IgD-negative memory B cell (primary cell): ENCODE results near the gene CCDC71L. TPM values are rescaled to one million over a fixed set of nuclear protein-coding genes. Genes with fewer than 3 reads are reported as not detected.
"Not testable (repeated sequence)": the region's sequence is repeated elsewhere in the genome, so short reads cannot be mapped to it uniquely, and the experiment has no call there.

ENCODE experiments used
- H3K27ac Mint-ChIP-seq, 3 donors: one replicate each; pipeline ENCODE4 v1.8.0; 2020 to 2022; ENCODE audit warnings: mild to moderate bottlenecking in 3 of 3, mixed read lengths in 3 of 3, moderate library complexity in 1 of 3
- H3K27me3 Mint-ChIP-seq: one replicate; pipeline ENCODE4 v1.8.0; 2021; ENCODE audit warnings: mixed read lengths
- H3K36me3 Mint-ChIP-seq: one replicate; pipeline ENCODE4 v1.8.0; 2020; ENCODE audit warnings: mild to moderate bottlenecking, mixed read lengths
- H3K4me1 Mint-ChIP-seq, 3 donors: one replicate each; pipeline ENCODE4 v1.8.0; 2020 to 2022; ENCODE audit warnings: mixed read lengths in 3 of 3, mild to moderate bottlenecking in 1 of 3
- H3K4me3 Mint-ChIP-seq, 4 donors: one replicate each; pipeline ENCODE4 v1.8.0; 2020 to 2022; ENCODE audit warnings: mild to moderate bottlenecking in 4 of 4, mixed read lengths in 4 of 4, moderate library complexity in 3 of 4
- H3K9me3 Mint-ChIP-seq, 3 donors: one replicate each; pipeline ENCODE4 v1.8.0; 2020 to 2021; ENCODE audit warnings: mixed read lengths in 3 of 3, mild to moderate bottlenecking in 1 of 3
- polyA plus RNA-seq: library from polyadenylated mRNA; unstranded; fragments of 300-500 nt; fragmentation: Illumina TruSeq; gene quantifications from one replicate; pipeline ENCODE4 v1.2.3, GENCODE V29; 2021

Gene CCDC71L
- 5.4 TPM for polyA plus RNA-seq

- H3K4me1 Mint-ChIP-seq = peaks cover 18 to 30% (median 25%) of the 10 kb centered on the region in 3 donors
- peaks cover 0 to 3% (median 0%) of the 10 kb centered on the region in 3 donors for H3K9me3 Mint-ChIP-seq
- no peaks in the 10 kb centered on the region for H3K27me3 Mint-ChIP-seq
- peak within 1 kb of the TSS; percentile 75 to 98 (median 93) for H3K27ac Mint-ChIP-seq
- no peaks in the 10 kb centered on the region for H3K36me3 Mint-ChIP-seq
- peak within 1 kb of the TSS; percentile 83 to 98 (median 94) for H3K4me3 Mint-ChIP-seq
Observed at GRCh38 chr7:106660862-106661720, at the start of gene CCDC71L. Gene CCDC71L, minus strand, starts transcription at chr7:106661158. Its CDS starts 262 bp downstream, at chr7:106660896.

GRCh38 chr7:106709604-106710003, 48.6 kb upstream of the CCDC71L start:
- not testable (repeated sequence) for H3K27me3 Mint-ChIP-seq, H3K36me3 Mint-ChIP-seq, H3K27ac Mint-ChIP-seq, H3K4me1 Mint-ChIP-seq, H3K4me3 Mint-ChIP-seq, H3K9me3 Mint-ChIP-seq

GRCh38 chr7:106704000-106704840, 43.3 kb upstream of the CCDC71L start:
- Mint-ChIP-seq H3K4me3 (peak overlapping the region in 1 of 4 donors; percentile 19), H3K27me3 (peaks cover under 1% of the 10 kb centered on the region), H3K27ac (no peak overlapping the region), H3K9me3 (peaks cover 0 to under 1% (median 0%) of the 10 kb centered on the region in 3 donors), H3K4me1 (peaks cover 0 to 5% (median 4%) of the 10 kb centered on the region in 3 donors), H3K36me3 (peaks cover 2% of the 10 kb centered on the region)

- Mint-ChIP-seq H3K27ac (no peak overlapping the region), H3K36me3 (no peaks in the 10 kb centered on the region), H3K9me3 (no peaks in the 10 kb centered on the region), H3K4me1 (no peaks in the 10 kb centered on the region), H3K4me3 (no peak overlapping the region), H3K27me3 (peaks cover 1% of the 10 kb centered on the region)
Observed at GRCh38 chr7:106693677-106694353, 32.9 kb upstream of the CCDC71L start.

DNA sequence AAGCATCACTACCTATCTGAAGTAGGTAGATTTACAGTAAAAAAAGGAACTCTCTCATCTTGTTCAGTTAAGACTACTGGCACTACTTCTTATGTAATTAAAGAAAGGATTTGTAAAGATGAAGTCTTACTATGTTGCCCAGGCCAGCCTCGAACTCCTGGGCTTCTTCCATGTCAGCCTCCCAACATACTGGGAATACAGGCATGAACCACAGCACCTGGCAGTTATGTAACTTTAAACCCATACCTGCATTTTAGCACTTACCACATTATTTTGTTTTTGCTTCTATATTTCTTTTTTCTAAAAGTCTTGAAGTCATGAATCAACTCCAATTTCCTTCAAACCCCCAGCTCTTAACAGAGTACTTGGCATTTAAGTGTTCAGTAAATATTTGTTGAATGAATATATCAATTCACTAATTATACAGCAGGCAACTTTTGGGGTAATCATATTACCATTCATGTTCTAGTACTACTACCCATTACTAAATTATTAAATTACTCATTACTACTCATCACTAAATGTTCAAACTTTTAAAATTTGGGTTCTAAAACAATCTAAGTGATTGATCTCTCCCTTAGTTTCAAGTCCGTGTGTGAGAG, 31.6 kb upstream of the CCDC71L start:
- no peak overlapping the region for H3K27ac Mint-ChIP-seq
- H3K4me3 Mint-ChIP-seq = no peak overlapping the region
- peaks cover 1% of the 10 kb centered on the region for H3K27me3 Mint-ChIP-seq
- no peaks in the 10 kb centered on the region for H3K9me3 Mint-ChIP-seq
- H3K4me1 Mint-ChIP-seq = no peaks in the 10 kb centered on the region
- no peaks in the 10 kb centered on the region for H3K36me3 Mint-ChIP-seq

- not testable (repeated sequence) for H3K27me3 Mint-ChIP-seq, H3K4me3 Mint-ChIP-seq, H3K9me3 Mint-ChIP-seq, H3K36me3 Mint-ChIP-seq, H3K4me1 Mint-ChIP-seq
- H3K27ac Mint-ChIP-seq = peak overlapping the region in 1 of 3 donors; percentile 91
Observed at GRCh38 chr7:106688161-106688560, 27.2 kb upstream of the CCDC71L start.

DNA sequence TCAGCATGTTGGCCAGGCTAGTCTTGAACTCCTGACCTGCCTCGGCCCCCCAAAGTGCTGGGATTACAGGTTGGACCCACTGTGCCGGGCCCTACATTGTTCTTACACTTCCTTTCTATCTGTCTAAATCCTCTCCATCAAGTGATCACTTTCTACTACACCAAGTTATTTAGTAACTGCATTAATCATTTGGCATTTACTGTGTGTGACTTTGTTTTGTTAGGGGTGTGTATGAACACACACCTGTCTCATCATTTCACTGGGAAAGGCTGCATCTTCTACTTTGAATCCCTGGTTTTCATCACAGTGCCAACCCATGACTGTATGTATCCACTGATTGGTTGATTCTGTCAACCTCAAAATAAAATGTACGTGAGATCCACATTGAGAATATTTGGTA, 23.0 kb upstream of the CCDC71L start:
- H3K27ac Mint-ChIP-seq = no peak overlapping the region
- peaks cover 0 to 4% (median 0%) of the 10 kb centered on the region in 3 donors for H3K4me1 Mint-ChIP-seq
- H3K9me3 Mint-ChIP-seq = peaks cover 0 to 2% (median 0%) of the 10 kb centered on the region in 3 donors
- H3K4me3 Mint-ChIP-seq = no peak overlapping the region
- H3K36me3 Mint-ChIP-seq = no peaks in the 10 kb centered on the region
- H3K27me3 Mint-ChIP-seq = no peaks in the 10 kb centered on the region

GRCh38 chr7:106681815-106682495, 21.0 kb upstream of the CCDC71L start:
- Mint-ChIP-seq H3K36me3 (no peaks in the 10 kb centered on the region), H3K27ac (no peak overlapping the region), H3K9me3 (no peaks in the 10 kb centered on the region), H3K27me3 (no peaks in the 10 kb centered on the region), H3K4me1 (peaks cover 0 to 4% (median 0%) of the 10 kb centered on the region in 3 donors), H3K4me3 (no peak overlapping the region)

DNA sequence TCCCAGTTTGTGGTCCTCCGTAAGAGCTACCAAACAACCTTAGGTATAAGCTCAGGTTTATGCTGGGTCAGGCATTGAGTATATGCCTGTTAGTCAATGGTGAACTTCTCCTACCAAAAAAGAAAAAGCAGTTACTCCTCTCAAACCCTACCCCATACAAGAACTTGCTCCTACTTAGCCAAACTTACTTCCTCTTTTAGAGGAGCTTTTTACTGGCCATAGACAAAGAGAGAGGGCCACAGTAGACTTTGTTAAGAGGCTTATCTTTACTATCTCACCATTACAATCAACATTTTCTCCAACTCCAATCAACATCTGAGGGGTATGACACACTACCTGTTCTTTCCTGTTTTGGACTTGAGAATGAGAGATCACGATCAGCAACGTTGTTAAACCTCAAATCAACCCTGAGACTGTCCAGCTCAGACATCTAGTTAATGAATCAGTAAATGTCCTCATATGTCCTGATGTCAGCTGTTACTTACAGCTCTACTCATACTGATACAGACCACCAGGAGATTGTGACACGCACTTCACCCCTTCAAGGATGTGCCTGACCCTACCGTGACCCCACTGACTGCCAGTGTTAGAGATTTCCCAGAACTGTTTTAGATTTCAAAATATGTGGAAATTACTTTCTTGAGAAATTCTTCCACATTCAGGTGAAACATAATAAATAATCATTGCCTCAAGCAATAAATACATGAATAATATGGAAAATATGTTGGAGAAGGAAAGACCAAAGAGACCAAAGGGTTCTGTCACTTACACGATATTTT, 18.4 kb upstream of the CCDC71L start:
- no peaks in the 10 kb centered on the region for H3K27me3 Mint-ChIP-seq
- H3K4me3 Mint-ChIP-seq = no peak overlapping the region
- H3K36me3 Mint-ChIP-seq = peaks cover 2% of the 10 kb centered on the region
- H3K27ac Mint-ChIP-seq = no peak overlapping the region
- H3K4me1 Mint-ChIP-seq = peaks cover 6 to 10% (median 6%) of the 10 kb centered on the region in 3 donors
- no peaks in the 10 kb centered on the region for H3K9me3 Mint-ChIP-seq

- no peak overlapping the region for H3K27ac Mint-ChIP-seq
- no peaks in the 10 kb centered on the region for H3K9me3 Mint-ChIP-seq
- H3K36me3 Mint-ChIP-seq = peaks cover 2% of the 10 kb centered on the region
- peaks cover 6 to 10% (median 6%) of the 10 kb centered on the region in 3 donors for H3K4me1 Mint-ChIP-seq
- no peaks in the 10 kb centered on the region for H3K27me3 Mint-ChIP-seq
- no peak overlapping the region for H3K4me3 Mint-ChIP-seq
Observed at GRCh38 chr7:106678795-106679152, 17.8 kb upstream of the CCDC71L start.

- not testable (repeated sequence) for H3K4me1 Mint-ChIP-seq, H3K9me3 Mint-ChIP-seq, H3K27me3 Mint-ChIP-seq, H3K36me3 Mint-ChIP-seq, H3K27ac Mint-ChIP-seq
- H3K4me3 Mint-ChIP-seq = peak overlapping the region in 1 of 4 donors; percentile 20
Observed at GRCh38 chr7:106676506-106676905, 15.5 kb upstream of the CCDC71L start.

DNA sequence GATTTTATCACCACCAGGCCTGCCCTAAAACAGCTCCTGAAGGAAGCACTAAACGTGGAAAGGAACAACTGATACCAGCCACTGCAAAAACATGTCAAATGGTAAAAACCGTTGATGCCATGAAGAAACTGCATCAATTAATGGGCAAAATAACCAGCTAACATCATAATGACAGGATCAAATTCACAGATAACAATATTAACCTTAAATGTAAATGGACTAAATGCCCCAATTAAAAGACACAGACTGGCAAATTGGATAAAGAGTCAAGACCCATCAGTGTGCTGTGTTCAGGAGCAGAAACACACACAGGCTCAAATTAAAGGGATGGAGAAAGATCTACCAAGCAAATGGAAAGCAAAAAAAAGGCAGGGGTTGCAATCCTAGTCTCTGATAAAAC, 12.7 kb upstream of the CCDC71L start:
- not testable (repeated sequence) for H3K27ac Mint-ChIP-seq, H3K36me3 Mint-ChIP-seq

GRCh38 chr7:106671930-106672329, 11.0 kb upstream of the CCDC71L start:
- not testable (repeated sequence) for H3K27me3 Mint-ChIP-seq

More for the DNA sequence above, 12.7 kb upstream of the CCDC71L start:
- not testable (repeated sequence) for H3K9me3 Mint-ChIP-seq, H3K4me3 Mint-ChIP-seq, H3K27me3 Mint-ChIP-seq, H3K4me1 Mint-ChIP-seq

GRCh38 chr7:106671160-106671559, 10.2 kb upstream of the CCDC71L start:
- no peaks in the 10 kb centered on the region for H3K9me3 Mint-ChIP-seq
- no peak overlapping the region for H3K27ac Mint-ChIP-seq

More at GRCh38 chr7:106671930-106672329, 11.0 kb upstream of the CCDC71L start:
- H3K9me3 Mint-ChIP-seq, H3K36me3 Mint-ChIP-seq, H3K4me1 Mint-ChIP-seq, H3K4me3 Mint-ChIP-seq: not testable (repeated sequence)
- peak overlapping the region in 1 of 3 donors; percentile 58 for H3K27ac Mint-ChIP-seq

More at GRCh38 chr7:106671160-106671559, 10.2 kb upstream of the CCDC71L start:
- H3K27me3 Mint-ChIP-seq = no peaks in the 10 kb centered on the region
- no peak overlapping the region for H3K4me3 Mint-ChIP-seq
- peaks cover 2% of the 10 kb centered on the region for H3K36me3 Mint-ChIP-seq
- peaks cover 0 to under 1% (median under 1%) of the 10 kb centered on the region in 3 donors for H3K4me1 Mint-ChIP-seq
